RPMI7951 (cell line): ENCODE data around the gene TBX15. TPM values are rescaled to one million over a fixed set of nuclear protein-coding genes. Genes with fewer than 3 reads are reported as not detected.
"Not testable (repeated sequence)": the region's sequence is repeated elsewhere in the genome, so short reads cannot be mapped to it uniquely, and the experiment has no call there.

Experiments used
- DNase-seq: peaks from one replicate; pipeline ENCODE4 v3.0.0-alpha.2; 2012; ENCODE audit warnings: low read depth
- total RNA-seq: library from RNA; depleted of rRNA; stranded (reverse); fragments of >200 nt; shearing (Covaris generic); gene quantifications from 2 replicates; pipeline ENCODE4 v1.2.3, GENCODE V29; 2014

The TBX15 gene
- total RNA-seq, 1 experiment from 2014 or later, result 0.24 TPM

GRCh38 chr1:118958937-118959631 lies 29.1 kb downstream of the TBX15 start:
- no peak for DNase-seq

- no peak for DNase-seq
Measured at GRCh38 chr1:118958140-118958539, 30.0 kb downstream of the TBX15 start.

GRCh38 chr1:118957579-118957978 lies 30.6 kb downstream of the TBX15 start:
- not testable (repeated sequence) for DNase-seq

- no peak for DNase-seq
Measured at GRCh38 chr1:118954301-118954905, 33.7 kb downstream of the TBX15 start.

- DNase-seq, result no peak
Measured at GRCh38 chr1:118951270-118951936, 36.7 kb downstream of the TBX15 start.

- DNase-seq, result peak; percentile 28
Measured at GRCh38 chr1:118949315-118949714, 38.8 kb downstream of the TBX15 start.

- no peak for DNase-seq
Measured at GRCh38 chr1:118948846-118949245, 39.3 kb downstream of the TBX15 start.

- DNase-seq, result no peak
Measured at GRCh38 chr1:118948351-118948750, 39.8 kb downstream of the TBX15 start.

GRCh38 chr1:118947790-118948189 lies 40.4 kb downstream of the TBX15 start:
- DNase-seq, result peak; percentile 76

GRCh38 chr1:118947003-118947765 lies 41.0 kb downstream of the TBX15 start:
- no peak for DNase-seq

GRCh38 chr1:118945489-118945888 lies 42.7 kb downstream of the TBX15 start:
- peak; percentile 23 for DNase-seq

- DNase-seq, result no peak
Measured at GRCh38 chr1:118944546-118944945, 43.6 kb downstream of the TBX15 start.

GRCh38 chr1:118944133-118944532 lies 44.0 kb downstream of the TBX15 start:
- no peak for DNase-seq

GRCh38 chr1:118940957-118941356 lies 47.2 kb downstream of the TBX15 start:
- DNase-seq, result no peak

- DNase-seq, result no peak
Measured at GRCh38 chr1:118937413-118938072, 50.6 kb downstream of the TBX15 start.

GRCh38 chr1:118934706-118935105 lies 53.4 kb downstream of the TBX15 start:
- no peak for DNase-seq

- DNase-seq, result no peak
Measured at GRCh38 chr1:118933051-118933781, 54.9 kb downstream of the TBX15 start.

GRCh38 chr1:118931876-118932275 lies 56.3 kb downstream of the TBX15 start:
- DNase-seq, result no peak

GRCh38 chr1:118928739-118929554 lies 59.2 kb downstream of the TBX15 start:
- DNase-seq, result peak; percentile 23
